GM19240 (cell line): ENCODE data around the gene CPB2.

Source experiments
- DNase-seq: peaks from one replicate; pipeline ENCODE4 v3.0.0; 2011; ENCODE audit warnings: low spot score; ENCODE audit not compliant: insufficient read length

The CPB2 gene

GRCh38 chr13:46127358-46128023, 22.7 kb upstream of the CPB2 start:
- DNase-seq, result no peak

- DNase-seq, result no peak
These were observed 21.9 kb upstream of the CPB2 start for GRCh38 chr13:46126552-46127357.

GRCh38 chr13:46126056-46126455, 21.2 kb upstream of the CPB2 start:
- no peak for DNase-seq

- DNase-seq, result no peak
These were observed 20.4 kb upstream of the CPB2 start for GRCh38 chr13:46124967-46125933.

GRCh38 chr13:46124531-46124966, 19.7 kb upstream of the CPB2 start:
- no peak for DNase-seq

- no peak for DNase-seq
These were observed 17.5 kb upstream of the CPB2 start for GRCh38 chr13:46122304-46122703.

GRCh38 chr13:46121597-46122163, 16.8 kb upstream of the CPB2 start:
- no peak for DNase-seq

- DNase-seq, result no peak
These were observed 16.2 kb upstream of the CPB2 start for GRCh38 chr13:46121033-46121432.

- DNase-seq, result no peak
These were observed 15.2 kb upstream of the CPB2 start for GRCh38 chr13:46119883-46120614.

GRCh38 chr13:46116653-46117502, 12.0 kb upstream of the CPB2 start:
- no peak for DNase-seq

GRCh38 chr13:46114613-46115012, 9.8 kb upstream of the CPB2 start:
- no peak for DNase-seq

- no peak for DNase-seq
These were observed 8.8 kb upstream of the CPB2 start for GRCh38 chr13:46113596-46113995.

GRCh38 chr13:46111151-46111550, 6.3 kb upstream of the CPB2 start:
- DNase-seq, result no peak

- DNase-seq, result no peak
These were observed 4.6 kb upstream of the CPB2 start for GRCh38 chr13:46109451-46109850.

GRCh38 chr13:46106839-46107371, 2.1 kb upstream of the CPB2 start:
- DNase-seq, result no peak

- DNase-seq, result no peak
These were observed 1.8 kb downstream of the CPB2 start for GRCh38 chr13:46103037-46103436.

GRCh38 chr13:46102255-46102605, 2.6 kb downstream of the CPB2 start:
- no peak for DNase-seq

- no peak for DNase-seq
These were observed 3.2 kb downstream of the CPB2 start for GRCh38 chr13:46101484-46102254.

- no peak for DNase-seq
These were observed 3.8 kb downstream of the CPB2 start for GRCh38 chr13:46101002-46101401.
